A549 (cell line): ENCODE data around the gene KCNA3. TPM values are rescaled to one million over a fixed set of nuclear protein-coding genes. Genes with fewer than 3 reads are reported as not detected.

Experiments used
- ATAC-seq, 2 experiments: fragments of 200-7000 bp in 1 of 2; fragments of >200 bp in 1 of 2; cut with Nextera tagmentation in 1 of 2; cut with Tn5 transposase in 1 of 2; 3 replicates each; pipeline versions ENCODE4 v1.8.0 to v1.9.1; 2018 to 2020; ENCODE audit warnings: mild to moderate bottlenecking in 1 of 2, moderate library complexity in 1 of 2
- CTCF ChIA-PET: fragments of 300-600 bp; sonication (Branson Sonifier 250); formaldehyde crosslinking; extraction: SDS; loops from one replicate; lab custom pipeline; 2021; ENCODE audit warnings: antibody characterized with exemption, inconsistent platforms; lab: Yijun Ruan, JAX
- POLR2A ChIA-PET: fragments of 350-600 bp; formaldehyde crosslinking; extraction: SDS; loops from one replicate; lab custom pipeline; 2021; ENCODE audit warnings: antibody characterized with exemption, inconsistent platforms; lab: Yijun Ruan, JAX
- DNase-seq, 2 experiments: peaks; one replicate each; pipeline versions ENCODE4 v3.0.0 to v3.0.0-alpha.2; 2011 to 2016; ENCODE audit warnings: low read depth in 1 of 2, low spot score in 1 of 2
- FAIRE-seq: peaks from 2 replicates; lab custom pipeline; 2011; peaks lifted over from hg19 to GRCh38; lab: Jason Lieb, UNC
- H3K27ac ChIP-seq, 2 experiments: fragments of >200 bp; sonication (Bioruptor Twin); formaldehyde crosslinking; 3 replicates each; pipeline ENCODE4 v1.5.1; 2016 to 2017
- H3K4me1 ChIP-seq: fragments of >200 bp; sonication (Bioruptor Twin); formaldehyde crosslinking; 3 replicates; pipeline ENCODE4 v1.6.1; 2016
- H3K4me2 ChIP-seq: fragments of >200 bp; sonication (Bioruptor Twin); formaldehyde crosslinking; 3 replicates; pipeline ENCODE4 v1.6.1; 2016
- H3K4me3 ChIP-seq: fragments of >200 bp; sonication (Bioruptor Twin); formaldehyde crosslinking; 3 replicates; pipeline ENCODE4 v1.5.1; 2016
- H3K9me3 ChIP-seq: fragments of >200 bp; sonication (Bioruptor Twin); formaldehyde crosslinking; 3 replicates; pipeline ENCODE4 v1.6.1; 2016
- CBX2 ChIP-seq: fragments of 200-600 bp; sonication (generic); IDR thresholded peaks from 2 replicates; pipeline ENCODE4 v1.6.1; 2016; ENCODE audit warnings: low read depth, mild to moderate bottlenecking, borderline replicate concordance
- ESRRA ChIP-seq: fragments of 150-350 bp; IDR thresholded peaks from 2 replicates; pipeline ENCODE4 v1.6.1; 2014; ENCODE audit warnings: mild to moderate bottlenecking, low read length, borderline replicate concordance
- FOSB ChIP-seq: fragments of 250-450 bp; sonication (Bioruptor Pico); IDR thresholded peaks from 2 replicates; pipeline ENCODE4 v1.5.0; 2020; ENCODE audit warnings: mild to moderate bottlenecking, moderate library complexity
- GATA3 ChIP-seq: IDR thresholded peaks from 2 replicates; pipeline ENCODE4 v1.6.1; 2012; ENCODE audit warnings: borderline replicate concordance
- HEYL ChIP-seq: fragments of 250-450 bp; sonication (Bioruptor Pico); IDR thresholded peaks from 2 replicates; pipeline ENCODE4 v1.8.0; 2021; ENCODE audit warnings: mild to moderate bottlenecking, moderate library complexity
- JUNB ChIP-seq: fragments of >200 bp; sonication (Bioruptor Twin); formaldehyde crosslinking; IDR thresholded peaks from 2 replicates; pipeline ENCODE4 v1.6.1; 2016
- KDM1A ChIP-seq: fragments of 200-600 bp; sonication (generic); IDR thresholded peaks from 2 replicates; pipeline ENCODE4 v1.6.1; 2016; ENCODE audit warnings: low read depth, mild to moderate bottlenecking
- NPAS2 ChIP-seq: fragments of 250-450 bp; sonication (Bioruptor Pico); IDR thresholded peaks from 2 replicates; pipeline ENCODE4 v1.8.0; 2022; ENCODE audit warnings: mild to moderate bottlenecking, moderate library complexity, borderline replicate concordance
- NR3C1 ChIP-seq: fragments of >200 bp; sonication (Bioruptor Twin); formaldehyde crosslinking; IDR thresholded peaks from 3 replicates; pipeline ENCODE4 v1.6.1; 2017
- POLR2A ChIP-seq: IDR thresholded peaks from 2 replicates; pipeline ENCODE4 v1.6.1; 2012; ENCODE audit warnings: mild to moderate bottlenecking, low read length
- RAD21 ChIP-seq, 2 experiments: fragments of >200 bp in 1 of 2; sonication (Bioruptor Twin) in 1 of 2; formaldehyde crosslinking in 1 of 2; IDR thresholded peaks in 1 of 2; conservative IDR thresholded peaks in 1 of 2; 2 replicates in 1 of 2; 3 replicates in 1 of 2; pipeline ENCODE4 v1.6.1; 2012 to 2018; ENCODE audit warnings: inconsistent platforms in 1 of 2
- RFX5 ChIP-seq: fragments of 450-650 bp; IDR thresholded peaks from 2 replicates; pipeline ENCODE4 v1.7.1; 2014; ENCODE audit warnings: antibody characterized with exemption, mild to moderate bottlenecking, moderate library complexity
- SMC3 ChIP-seq: fragments of >200 bp; sonication (Bioruptor Twin); formaldehyde crosslinking; IDR thresholded peaks from 3 replicates; pipeline ENCODE4 v1.6.1; 2018; ENCODE audit warnings: inconsistent platforms
- ZNF302 ChIP-seq: fragments of 250-450 bp; sonication (Bioruptor Pico); IDR thresholded peaks from 2 replicates; pipeline ENCODE4 v1.9.0; 2021; ENCODE audit warnings: inconsistent platforms, mild to moderate bottlenecking, moderate library complexity
- WGBS: methylation state at CpG from one replicate; pipeline ENCODE4 v1.1.6; 2017; ENCODE audit errors: missing lambda C conversion rate; 5-methylcytosine and 5-hydroxymethylcytosine counted together
- polyA plus RNA-seq, 4 experiments: library from polyadenylated mRNA; depleted of rRNA in 3 of 4; stranded (reverse); fragments of >200 nt; fragmentation: RNase III in 1 of 4; extraction: RNeasy Plus Mini Kit Qiagen cat#74134 plus additional on column Dnase treatment in 1 of 4; gene quantifications; 2 replicates in 3 of 4; 3 replicates in 1 of 4; pipeline ENCODE4 v1.2.3, GENCODE V29; 2011 to 2017
- TF ChIP-seq, protein P1 (sequence below): fragments of 450-650 bp; IDR thresholded peaks from 2 replicates; pipeline ENCODE4 v1.6.1; 2014; ENCODE audit warnings: antibody characterized with exemption
- TF ChIP-seq, protein P2 (sequence below): IDR thresholded peaks from 2 replicates; pipeline ENCODE4 v1.6.1; 2012; ENCODE audit warnings: low read depth, borderline replicate concordance
- TF ChIP-seq, protein P3 (sequence below): IDR thresholded peaks from 2 replicates; pipeline ENCODE4 v1.6.1; 2012
- TF ChIP-seq, protein P4 (sequence below): fragments of 150-350 bp; IDR thresholded peaks from 2 replicates; pipeline ENCODE4 v1.6.1; 2014; ENCODE audit warnings: low read depth, mild to moderate bottlenecking, low read length
- TF ChIP-seq, protein P5 (sequence below): fragments of 250-450 bp; sonication (Bioruptor Pico); IDR thresholded peaks from 2 replicates; pipeline ENCODE4 v1.5.0; 2020; ENCODE audit warnings: low read depth, mild to moderate bottlenecking, moderate library complexity
- TF ChIP-seq, protein P6 (sequence below): fragments of >200 bp; sonication (Bioruptor Twin); formaldehyde crosslinking; IDR thresholded peaks from 2 replicates; pipeline ENCODE4 v1.6.1; 2016
- TF ChIP-seq, protein P7 (sequence below): fragments of >200 bp; sonication (Bioruptor Twin); formaldehyde crosslinking; IDR thresholded peaks from 3 replicates; pipeline ENCODE4 v1.6.1; 2016

Gene KCNA3
- polyA plus RNA-seq, 2 of the 4 experiments (the other 2 are of a cell fraction), result not detected

DNA sequence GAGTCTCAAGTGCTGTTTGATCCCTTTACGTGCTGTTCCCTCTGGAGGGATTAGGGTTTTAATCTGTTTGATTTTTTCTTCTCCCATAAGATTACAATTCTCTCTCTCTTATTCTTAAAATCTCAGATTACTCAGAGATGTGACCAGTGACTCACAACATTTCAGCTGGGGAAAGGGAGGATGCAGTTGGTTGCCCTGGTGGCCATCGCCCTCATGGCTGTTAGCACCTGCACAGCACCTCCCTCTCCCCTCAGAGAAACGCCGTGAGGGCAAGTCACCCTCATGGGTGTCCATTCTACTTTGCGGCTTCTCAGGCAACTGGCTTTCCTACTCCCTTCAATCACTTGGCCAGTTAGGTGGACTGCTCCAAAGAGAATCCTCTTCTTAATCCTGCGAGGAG, 42.4 kb upstream of the KCNA3 start:
- no peak overlapping the region for H3K4me3 ChIP-seq
- H3K9me3 ChIP-seq, result no peaks in the 10 kb centered on the region
- ChIA-PET POLR2A (no interaction called here), CTCF (no interaction called here)
- no peak overlapping the region for H3K4me2 ChIP-seq
- H3K4me1 ChIP-seq, result no peaks in the 10 kb centered on the region
- H3K27ac ChIP-seq, result no peak overlapping the region
- WGBS, result 6% methylated on average over 6 of the region's 6 CpGs
- FAIRE-seq (no peak), ATAC-seq (no peak), DNase-seq (no peak)
- TF ChIP-seq POLR2A (no peak), NR3C1 (no peak), NPAS2 (CRISPR knock-in tag) (no peak), CBX2 (no peak), ZNF302 (CRISPR knock-in tag) (no peak), RFX5 (no peak), SMC3 (no peak)
- TF ChIP-seq, protein P1, sequence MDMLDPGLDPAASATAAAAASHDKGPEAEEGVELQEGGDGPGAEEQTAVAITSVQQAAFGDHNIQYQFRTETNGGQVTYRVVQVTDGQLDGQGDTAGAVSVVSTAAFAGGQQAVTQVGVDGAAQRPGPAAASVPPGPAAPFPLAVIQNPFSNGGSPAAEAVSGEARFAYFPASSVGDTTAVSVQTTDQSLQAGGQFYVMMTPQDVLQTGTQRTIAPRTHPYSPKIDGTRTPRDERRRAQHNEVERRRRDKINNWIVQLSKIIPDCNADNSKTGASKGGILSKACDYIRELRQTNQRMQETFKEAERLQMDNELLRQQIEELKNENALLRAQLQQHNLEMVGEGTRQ, result no peak
- TF ChIP-seq, protein P2, sequence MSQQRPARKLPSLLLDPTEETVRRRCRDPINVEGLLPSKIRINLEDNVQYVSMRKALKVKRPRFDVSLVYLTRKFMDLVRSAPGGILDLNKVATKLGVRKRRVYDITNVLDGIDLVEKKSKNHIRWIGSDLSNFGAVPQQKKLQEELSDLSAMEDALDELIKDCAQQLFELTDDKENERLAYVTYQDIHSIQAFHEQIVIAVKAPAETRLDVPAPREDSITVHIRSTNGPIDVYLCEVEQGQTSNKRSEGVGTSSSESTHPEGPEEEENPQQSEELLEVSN, result no peak
- TF ChIP-seq, protein P3, sequence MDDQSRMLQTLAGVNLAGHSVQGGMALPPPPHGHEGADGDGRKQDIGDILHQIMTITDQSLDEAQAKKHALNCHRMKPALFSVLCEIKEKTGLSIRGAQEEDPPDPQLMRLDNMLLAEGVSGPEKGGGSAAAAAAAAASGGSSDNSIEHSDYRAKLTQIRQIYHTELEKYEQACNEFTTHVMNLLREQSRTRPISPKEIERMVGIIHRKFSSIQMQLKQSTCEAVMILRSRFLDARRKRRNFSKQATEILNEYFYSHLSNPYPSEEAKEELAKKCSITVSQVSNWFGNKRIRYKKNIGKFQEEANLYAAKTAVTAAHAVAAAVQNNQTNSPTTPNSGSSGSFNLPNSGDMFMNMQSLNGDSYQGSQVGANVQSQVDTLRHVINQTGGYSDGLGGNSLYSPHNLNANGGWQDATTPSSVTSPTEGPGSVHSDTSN, result no peak
- TF ChIP-seq, protein P4, sequence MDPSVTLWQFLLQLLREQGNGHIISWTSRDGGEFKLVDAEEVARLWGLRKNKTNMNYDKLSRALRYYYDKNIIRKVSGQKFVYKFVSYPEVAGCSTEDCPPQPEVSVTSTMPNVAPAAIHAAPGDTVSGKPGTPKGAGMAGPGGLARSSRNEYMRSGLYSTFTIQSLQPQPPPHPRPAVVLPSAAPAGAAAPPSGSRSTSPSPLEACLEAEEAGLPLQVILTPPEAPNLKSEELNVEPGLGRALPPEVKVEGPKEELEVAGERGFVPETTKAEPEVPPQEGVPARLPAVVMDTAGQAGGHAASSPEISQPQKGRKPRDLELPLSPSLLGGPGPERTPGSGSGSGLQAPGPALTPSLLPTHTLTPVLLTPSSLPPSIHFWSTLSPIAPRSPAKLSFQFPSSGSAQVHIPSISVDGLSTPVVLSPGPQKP, result no peak
- TF ChIP-seq, protein P5, sequence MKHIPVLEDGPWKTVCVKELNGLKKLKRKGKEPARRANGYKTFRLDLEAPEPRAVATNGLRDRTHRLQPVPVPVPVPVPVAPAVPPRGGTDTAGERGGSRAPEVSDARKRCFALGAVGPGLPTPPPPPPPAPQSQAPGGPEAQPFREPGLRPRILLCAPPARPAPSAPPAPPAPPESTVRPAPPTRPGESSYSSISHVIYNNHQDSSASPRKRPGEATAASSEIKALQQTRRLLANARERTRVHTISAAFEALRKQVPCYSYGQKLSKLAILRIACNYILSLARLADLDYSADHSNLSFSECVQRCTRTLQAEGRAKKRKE (CRISPR knock-in tag), result no peak
- TF ChIP-seq, protein P6, sequence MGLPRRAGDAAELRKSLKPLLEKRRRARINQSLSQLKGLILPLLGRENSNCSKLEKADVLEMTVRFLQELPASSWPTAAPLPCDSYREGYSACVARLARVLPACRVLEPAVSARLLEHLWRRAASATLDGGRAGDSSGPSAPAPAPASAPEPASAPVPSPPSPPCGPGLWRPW, result no peak
- TF ChIP-seq, protein P7, sequence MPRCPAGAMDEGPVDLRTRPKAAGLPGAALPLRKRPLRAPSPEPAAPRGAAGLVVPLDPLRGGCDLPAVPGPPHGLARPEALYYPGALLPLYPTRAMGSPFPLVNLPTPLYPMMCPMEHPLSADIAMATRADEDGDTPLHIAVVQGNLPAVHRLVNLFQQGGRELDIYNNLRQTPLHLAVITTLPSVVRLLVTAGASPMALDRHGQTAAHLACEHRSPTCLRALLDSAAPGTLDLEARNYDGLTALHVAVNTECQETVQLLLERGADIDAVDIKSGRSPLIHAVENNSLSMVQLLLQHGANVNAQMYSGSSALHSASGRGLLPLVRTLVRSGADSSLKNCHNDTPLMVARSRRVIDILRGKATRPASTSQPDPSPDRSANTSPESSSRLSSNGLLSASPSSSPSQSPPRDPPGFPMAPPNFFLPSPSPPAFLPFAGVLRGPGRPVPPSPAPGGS, result no peak

DNA sequence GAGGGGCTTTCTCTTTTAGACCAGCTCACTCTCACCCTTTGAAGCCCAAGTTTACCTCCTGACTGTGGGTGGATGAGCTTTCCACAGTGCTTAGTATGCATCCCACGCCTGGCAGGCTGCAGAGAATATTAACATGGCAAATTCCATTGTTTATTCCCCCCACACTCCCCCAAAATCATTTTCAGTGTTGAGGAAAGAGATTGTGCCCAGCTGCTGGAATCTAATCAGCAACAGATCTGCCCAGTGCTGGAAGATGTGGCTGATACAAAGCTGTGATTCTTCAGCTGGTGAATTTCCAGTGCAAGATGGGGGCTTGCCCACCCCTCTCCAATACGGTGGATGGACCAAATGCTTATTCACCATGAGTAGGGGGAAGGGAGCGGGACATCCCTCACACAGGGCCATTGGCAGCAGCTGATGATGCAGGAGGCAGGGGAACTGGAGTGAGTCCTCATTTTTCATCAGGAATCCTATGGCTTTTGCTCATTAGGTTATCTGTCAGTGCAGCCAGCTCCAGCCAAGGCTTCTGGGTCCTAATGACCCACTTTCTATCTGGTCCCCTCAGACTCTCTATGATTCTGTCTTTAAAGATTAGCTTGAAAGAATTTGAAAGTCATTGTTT, 39.7 kb upstream of the KCNA3 start:
- no peak overlapping the region for H3K4me2 ChIP-seq
- ATAC-seq (no peak), DNase-seq (no peak), FAIRE-seq (no peak)
- WGBS, result 4% methylated on average over 3 of the region's 3 CpGs
- TF ChIP-seq ESRRA, result no peak
- TF ChIP-seq FOSB (CRISPR knock-in tag), result no peak
- no peak for TF ChIP-seq KDM1A
- TF ChIP-seq RFX5, result no peak
- TF ChIP-seq JUNB, result no peak
- no peak for TF ChIP-seq HEYL (CRISPR knock-in tag)
- TF ChIP-seq, protein P3, result no peak
- TF ChIP-seq GATA3, result no peak
- TF ChIP-seq RAD21 (conservative IDR thresholded peaks at IDR 0.05 in 1 of 2, IDR thresholded peaks at IDR 0.05 in 1 of 2), result no peak
- TF ChIP-seq, all 56 proteins: peak for 0
- ChIA-PET CTCF (no interaction called here), POLR2A (no interaction called here)
- Histone ChIP-seq H3K27ac (no peak overlapping the region), H3K4me1 (no peaks in the 10 kb centered on the region), H3K9me3 (no peaks in the 10 kb centered on the region), H3K4me3 (no peak overlapping the region)
